Transverse colon (tissue), 3 donors: ENCODE results near the gene HMX1.

ENCODE experiments used
- CTCF ChIP-seq, 5 experiments: fragments of 200-600 bp in 3 of 5; fragments of 450-650 bp in 2 of 5; sonication (generic) in 3 of 5; IDR thresholded peaks; 1 replicate in 2 of 5; 2 replicates in 3 of 5; pipeline ENCODE4 v1.5.1; 2016 to 2017; ENCODE audit warnings: antibody characterized with exemption in 5 of 5, inconsistent platforms in 3 of 5, mild to moderate bottlenecking in 2 of 5, moderate library complexity in 1 of 5
- EP300 ChIP-seq: sonication (generic); formaldehyde crosslinking; IDR thresholded peaks from one replicate; pipeline ENCODE4 v1.6.1; 2017; ENCODE audit warnings: antibody characterized with exemption, low read depth

- TF ChIP-seq CTCF (IDR thresholded peaks at IDR 0.05) = no peak
- no peak for TF ChIP-seq EP300
Measured at GRCh38 chr4:8843597-8843996, 28.0 kb downstream of the HMX1 start.
